Osteocyte (in vitro differentiated cells): ENCODE measurements around the gene MAFG. TPM values are rescaled to one million over a fixed set of nuclear protein-coding genes. Genes with fewer than 3 reads are reported as not detected.
A peak's percentile ranks its signal among the peaks of the same experiment; 100 is the strongest.

ENCODE experiments used
- DNase-seq: peaks from one replicate; pipeline ENCODE4 v3.0.0; 2021; ENCODE audit warnings: mixed read lengths; ENCODE audit not compliant: unreplicated experiment; ENCODE audit errors: extremely low spot score
- H3K27ac Mint-ChIP-seq: one replicate; pipeline ENCODE4 v1.8.0; 2021; ENCODE audit warnings: mild to moderate bottlenecking, mixed read lengths; ENCODE audit not compliant: unreplicated experiment
- H3K27me3 Mint-ChIP-seq: one replicate; pipeline ENCODE4 v1.8.0; 2021; ENCODE audit warnings: mixed read lengths; ENCODE audit not compliant: unreplicated experiment
- H3K36me3 Mint-ChIP-seq: one replicate; pipeline ENCODE4 v1.8.0; 2021; ENCODE audit warnings: mixed read lengths; ENCODE audit not compliant: unreplicated experiment
- H3K4me1 Mint-ChIP-seq: one replicate; pipeline ENCODE4 v1.8.0; 2021; ENCODE audit warnings: mixed read lengths; ENCODE audit not compliant: unreplicated experiment
- H3K4me3 Mint-ChIP-seq: one replicate; pipeline ENCODE4 v1.8.0; 2021; ENCODE audit warnings: mild to moderate bottlenecking, moderate library complexity, mixed read lengths; ENCODE audit not compliant: unreplicated experiment
- H3K9me3 Mint-ChIP-seq: one replicate; pipeline ENCODE4 v1.8.0; 2021; ENCODE audit warnings: mixed read lengths; ENCODE audit not compliant: unreplicated experiment
- total RNA-seq: library from RNA; stranded (reverse); gene quantifications from 2 replicates; pipeline ENCODE4 v1.2.1, GENCODE V29; 2021
- TF ChIP-seq, protein P1 (sequence below): fragments of 200-600 bp; sonication (generic); IDR thresholded peaks from 2 replicates; pipeline ENCODE4 v1.5.0; 2021; ENCODE audit warnings: antibody characterized with exemption, mild to moderate bottlenecking, moderate library complexity

Gene MAFG
- total RNA-seq, 1 donor from 2014 or later: 34.7 TPM

GRCh38 chr17:81915331-81915730 is 12.2 kb downstream of the MAFG start:
- peaks cover 15% of the 10 kb centered on the region for H3K36me3 Mint-ChIP-seq
- H3K9me3 Mint-ChIP-seq: no peaks in the 10 kb centered on the region
- H3K27ac Mint-ChIP-seq: no peak overlapping the region
- H3K4me1 Mint-ChIP-seq: peaks cover 12% of the 10 kb centered on the region
- no peak for DNase-seq
- no peak overlapping the region for H3K4me3 Mint-ChIP-seq
- no peaks in the 10 kb centered on the region for H3K27me3 Mint-ChIP-seq
- TF ChIP-seq, protein P1, sequence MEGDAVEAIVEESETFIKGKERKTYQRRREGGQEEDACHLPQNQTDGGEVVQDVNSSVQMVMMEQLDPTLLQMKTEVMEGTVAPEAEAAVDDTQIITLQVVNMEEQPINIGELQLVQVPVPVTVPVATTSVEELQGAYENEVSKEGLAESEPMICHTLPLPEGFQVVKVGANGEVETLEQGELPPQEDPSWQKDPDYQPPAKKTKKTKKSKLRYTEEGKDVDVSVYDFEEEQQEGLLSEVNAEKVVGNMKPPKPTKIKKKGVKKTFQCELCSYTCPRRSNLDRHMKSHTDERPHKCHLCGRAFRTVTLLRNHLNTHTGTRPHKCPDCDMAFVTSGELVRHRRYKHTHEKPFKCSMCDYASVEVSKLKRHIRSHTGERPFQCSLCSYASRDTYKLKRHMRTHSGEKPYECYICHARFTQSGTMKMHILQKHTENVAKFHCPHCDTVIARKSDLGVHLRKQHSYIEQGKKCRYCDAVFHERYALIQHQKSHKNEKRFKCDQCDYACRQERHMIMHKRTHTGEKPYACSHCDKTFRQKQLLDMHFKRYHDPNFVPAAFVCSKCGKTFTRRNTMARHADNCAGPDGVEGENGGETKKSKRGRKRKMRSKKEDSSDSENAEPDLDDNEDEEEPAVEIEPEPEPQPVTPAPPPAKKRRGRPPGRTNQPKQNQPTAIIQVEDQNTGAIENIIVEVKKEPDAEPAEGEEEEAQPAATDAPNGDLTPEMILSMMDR: no peak

DNA sequence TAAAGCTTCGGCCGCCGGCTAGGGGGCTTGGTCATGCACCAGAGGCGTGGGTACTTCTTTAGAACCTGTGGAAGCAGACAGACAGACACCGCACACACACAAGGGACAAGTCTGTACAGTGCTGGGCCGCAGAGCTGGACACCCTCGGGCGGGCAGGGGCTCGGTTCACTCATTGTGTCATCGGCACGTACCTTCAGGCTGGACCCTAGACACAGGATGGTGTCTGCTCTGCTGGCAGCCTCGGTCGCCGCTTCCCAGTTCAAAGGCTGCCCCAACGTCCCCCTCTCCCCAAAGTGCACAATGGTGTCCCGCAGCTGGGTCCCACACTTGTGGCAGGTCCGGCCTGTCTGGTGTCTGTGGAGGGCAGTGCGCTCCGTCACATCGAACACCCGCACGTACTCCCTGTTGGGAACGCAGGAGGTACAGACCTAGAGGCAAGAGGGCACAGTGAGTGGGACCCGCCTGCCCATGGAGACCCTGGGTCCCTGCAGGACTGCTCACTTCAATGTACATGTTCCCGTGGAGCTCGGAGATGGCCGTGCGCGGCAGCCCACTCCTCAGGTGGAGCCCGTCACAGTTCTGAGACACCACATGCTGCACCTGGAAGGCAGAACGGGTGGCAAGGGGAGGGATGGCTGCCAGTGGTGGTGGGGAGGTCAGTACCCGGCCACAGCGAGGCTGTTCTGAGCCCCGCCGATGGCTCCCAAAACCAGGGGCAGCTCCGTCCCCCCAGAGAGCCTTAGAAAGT is 13.3 kb downstream of the MAFG start:
- H3K4me3 Mint-ChIP-seq: no peak overlapping the region
- no peaks in the 10 kb centered on the region for H3K9me3 Mint-ChIP-seq
- no peak for DNase-seq
- no peak overlapping the region for H3K27ac Mint-ChIP-seq
- no peaks in the 10 kb centered on the region for H3K27me3 Mint-ChIP-seq
- TF ChIP-seq, protein P1: no peak
- peaks cover 15% of the 10 kb centered on the region for H3K36me3 Mint-ChIP-seq
- peaks cover 18% of the 10 kb centered on the region for H3K4me1 Mint-ChIP-seq

DNA sequence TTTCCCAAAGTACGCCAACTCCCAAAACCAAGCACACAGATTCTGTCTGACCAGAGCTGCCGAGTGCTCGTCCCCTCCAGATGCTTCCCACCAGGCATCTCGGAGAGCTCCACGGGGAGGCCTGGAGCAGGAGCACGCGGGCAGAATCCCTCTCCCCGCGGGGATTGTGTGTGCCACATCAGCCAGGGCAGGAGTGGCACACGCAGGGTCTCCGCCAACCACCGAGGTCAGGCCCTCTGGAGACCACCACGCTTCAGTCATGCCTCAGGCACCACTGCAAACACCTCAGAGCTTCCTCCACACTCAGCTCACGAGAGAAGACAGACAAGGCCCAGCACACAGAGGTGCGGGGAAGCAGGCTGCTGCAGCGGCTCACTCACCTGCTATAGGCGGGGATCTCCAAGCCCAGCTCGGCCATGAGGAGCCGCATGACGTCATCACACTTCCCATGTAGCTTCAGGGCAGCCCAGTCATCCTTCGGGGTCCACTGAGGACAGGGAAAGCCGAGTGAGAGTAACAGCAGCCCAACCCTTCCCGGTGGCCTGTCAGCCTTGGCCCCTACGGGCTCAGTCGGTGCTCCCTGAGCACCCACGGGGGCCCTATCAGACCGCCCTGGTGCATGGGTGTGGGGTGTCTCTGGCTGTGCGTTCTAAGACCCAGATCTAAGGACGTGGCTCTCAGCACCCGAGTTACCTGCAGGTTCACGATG is 14.0 kb downstream of the MAFG start:
- Mint-ChIP-seq H3K27ac (no peak overlapping the region), H3K36me3 (peaks cover 15% of the 10 kb centered on the region), H3K27me3 (no peaks in the 10 kb centered on the region), H3K9me3 (no peaks in the 10 kb centered on the region), H3K4me3 (no peak overlapping the region), H3K4me1 (peaks cover 18% of the 10 kb centered on the region)
- DNase-seq: no peak
- TF ChIP-seq, protein P1: no peak

GRCh38 chr17:81912441-81913309 is 14.9 kb downstream of the MAFG start:
- Mint-ChIP-seq H3K27ac (no peak overlapping the region), H3K27me3 (no peaks in the 10 kb centered on the region), H3K36me3 (peaks cover 18% of the 10 kb centered on the region), H3K9me3 (no peaks in the 10 kb centered on the region), H3K4me3 (peak overlapping the region; percentile 22), H3K4me1 (peaks cover 18% of the 10 kb centered on the region)
- TF ChIP-seq, protein P1: no peak
- DNase-seq: no peak
